ENCODE data around the gene TAB2. TPM values are rescaled to one million over a fixed set of nuclear protein-coding genes. Genes with fewer than 3 reads are reported as not detected.

TAB2 gene
- total and polyA plus RNA-seq, 8 donors, result 49.3 to 103 (median 86.5) TPM

DNA sequence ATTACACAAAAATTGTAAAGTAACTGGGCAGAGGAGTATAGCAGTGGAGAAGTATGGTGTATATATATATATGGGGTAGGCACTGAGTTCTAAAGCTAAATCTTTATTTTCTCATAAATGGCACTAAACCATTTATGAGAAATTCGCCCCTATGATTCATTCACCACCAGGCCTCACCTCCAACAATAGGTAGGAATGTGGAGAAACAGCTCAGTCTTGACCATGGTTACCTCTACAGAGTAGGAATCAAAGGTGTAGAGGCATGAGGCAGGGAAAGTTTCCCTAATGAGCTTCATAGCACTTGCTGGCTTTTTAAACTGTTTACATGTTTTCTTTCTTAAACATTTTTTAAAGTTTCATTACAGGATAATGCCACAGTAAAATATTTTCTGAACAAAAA lies 45.6 kb downstream of the TAB2 start:
- peaks cover 0 to 38% of the 10 kb centered on the region in 2 donors for H3K4me1 ChIP-seq
- TF ChIP-seq, protein P1, sequence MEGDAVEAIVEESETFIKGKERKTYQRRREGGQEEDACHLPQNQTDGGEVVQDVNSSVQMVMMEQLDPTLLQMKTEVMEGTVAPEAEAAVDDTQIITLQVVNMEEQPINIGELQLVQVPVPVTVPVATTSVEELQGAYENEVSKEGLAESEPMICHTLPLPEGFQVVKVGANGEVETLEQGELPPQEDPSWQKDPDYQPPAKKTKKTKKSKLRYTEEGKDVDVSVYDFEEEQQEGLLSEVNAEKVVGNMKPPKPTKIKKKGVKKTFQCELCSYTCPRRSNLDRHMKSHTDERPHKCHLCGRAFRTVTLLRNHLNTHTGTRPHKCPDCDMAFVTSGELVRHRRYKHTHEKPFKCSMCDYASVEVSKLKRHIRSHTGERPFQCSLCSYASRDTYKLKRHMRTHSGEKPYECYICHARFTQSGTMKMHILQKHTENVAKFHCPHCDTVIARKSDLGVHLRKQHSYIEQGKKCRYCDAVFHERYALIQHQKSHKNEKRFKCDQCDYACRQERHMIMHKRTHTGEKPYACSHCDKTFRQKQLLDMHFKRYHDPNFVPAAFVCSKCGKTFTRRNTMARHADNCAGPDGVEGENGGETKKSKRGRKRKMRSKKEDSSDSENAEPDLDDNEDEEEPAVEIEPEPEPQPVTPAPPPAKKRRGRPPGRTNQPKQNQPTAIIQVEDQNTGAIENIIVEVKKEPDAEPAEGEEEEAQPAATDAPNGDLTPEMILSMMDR (IDR thresholded peaks at IDR 0.05), result no peak
- intact Hi-C loops (cut with DNase I), result no loop called here
- H3K4me3 ChIP-seq, result no peak overlapping the region
- no peaks in the 10 kb centered on the region for H3K9me3 ChIP-seq
- no peaks in the 10 kb centered on the region for H3K27me3 ChIP-seq
- H3K36me3 ChIP-seq, result no peaks in the 10 kb centered on the region
- DNase-seq (no peak), ATAC-seq (no peak)
- no peak overlapping the region for H3K27ac ChIP-seq

DNA sequence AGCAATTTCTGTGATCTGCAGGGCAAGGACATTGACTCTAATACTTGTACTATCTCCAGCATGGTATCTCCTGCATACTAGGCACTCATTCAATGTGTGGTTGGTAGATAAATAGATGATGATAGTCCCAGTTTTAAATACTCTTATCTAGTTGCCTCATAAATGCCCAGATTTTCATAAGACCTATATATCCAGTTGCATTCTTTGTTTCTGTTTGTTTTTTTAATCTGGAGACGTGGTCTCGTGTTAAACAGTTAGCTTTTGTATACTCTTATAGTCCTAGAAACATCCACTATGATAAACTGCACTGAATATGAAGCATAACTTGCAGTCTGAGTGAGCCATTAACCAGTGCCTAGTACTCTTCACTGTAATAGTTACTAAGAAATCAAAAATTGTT lies 47.0 kb downstream of the TAB2 start:
- Histone ChIP-seq H3K27ac (no peak overlapping the region), H3K9me3 (no peaks in the 10 kb centered on the region), H3K36me3 (no peaks in the 10 kb centered on the region), H3K4me1 (peaks cover 0 to 31% of the 10 kb centered on the region in 2 donors), H3K4me3 (no peak overlapping the region), H3K27me3 (no peaks in the 10 kb centered on the region)
- ATAC-seq, result peak; percentile 36
- intact Hi-C loops (cut with DNase I), result no loop called here
- no peak for DNase-seq
- TF ChIP-seq, protein P1 (IDR thresholded peaks at IDR 0.05), result no peak

DNA sequence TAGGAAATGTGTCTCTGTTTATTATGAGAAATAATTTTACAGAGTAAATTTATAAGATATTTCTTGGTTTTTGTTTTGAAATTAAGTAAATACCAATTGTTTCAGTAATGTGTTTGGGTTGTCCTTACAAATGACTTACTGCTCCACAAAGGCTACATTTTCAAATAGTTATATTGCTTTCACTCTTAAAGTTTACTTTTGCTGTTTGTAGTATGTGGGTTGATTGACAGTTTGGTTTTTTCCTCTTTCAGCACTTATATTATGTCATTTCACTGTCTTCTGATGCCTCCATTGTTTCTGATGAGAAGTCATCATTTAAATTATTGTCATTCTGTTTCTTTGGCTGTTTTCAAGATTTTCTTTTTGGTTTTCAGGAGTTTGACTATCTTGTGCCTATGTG lies 47.7 kb downstream of the TAB2 start:
- ATAC-seq, result no peak
- no peak overlapping the region for H3K4me3 ChIP-seq
- intact Hi-C loops (cut with DNase I), result no loop called here
- H3K27ac ChIP-seq, result no peak overlapping the region
- TF ChIP-seq, protein P1 (IDR thresholded peaks at IDR 0.05), result no peak
- no peaks in the 10 kb centered on the region for H3K27me3 ChIP-seq
- H3K9me3 ChIP-seq, result no peaks in the 10 kb centered on the region
- peaks cover 0 to 24% of the 10 kb centered on the region in 2 donors for H3K4me1 ChIP-seq
- DNase-seq, result no peak
- H3K36me3 ChIP-seq, result no peaks in the 10 kb centered on the region

DNA sequence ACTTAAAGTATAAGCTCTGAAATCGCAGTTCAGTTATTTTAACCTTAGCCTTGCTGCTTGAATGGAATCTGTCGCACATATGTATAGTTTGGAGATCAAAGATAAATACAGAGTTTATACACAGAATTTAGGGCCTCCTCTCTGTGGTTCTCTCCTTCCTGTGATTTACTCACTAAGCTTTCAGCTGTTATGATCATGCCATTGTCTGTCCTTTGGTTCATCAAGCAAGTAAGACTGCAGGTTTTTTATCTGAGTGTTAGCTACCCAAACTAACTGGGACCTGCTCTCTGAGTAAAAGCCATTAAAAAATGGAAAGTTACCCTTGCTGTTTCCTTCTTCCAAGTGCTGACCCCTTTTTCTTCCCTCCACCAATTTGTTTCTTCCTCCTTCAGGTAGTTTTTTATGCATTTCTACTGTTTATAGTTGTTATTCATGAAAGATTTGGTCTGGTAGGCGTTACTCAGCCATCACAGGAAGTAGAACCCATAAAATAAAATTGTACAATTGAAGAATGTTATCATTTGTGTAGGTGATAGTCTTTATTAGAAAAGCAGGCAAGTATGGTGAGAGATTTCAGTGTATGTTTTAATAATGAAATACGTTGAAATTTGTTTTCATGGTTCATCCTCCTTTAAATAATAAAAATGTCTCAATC lies 48.9 kb downstream of the TAB2 start:
- TF ChIP-seq, protein P1 (IDR thresholded peaks at IDR 0.05), result no peak
- intact Hi-C loops (cut with DNase I), result no loop called here
- Histone ChIP-seq H3K27ac (no peak overlapping the region), H3K36me3 (no peaks in the 10 kb centered on the region), H3K27me3 (no peaks in the 10 kb centered on the region), H3K9me3 (no peaks in the 10 kb centered on the region), H3K4me1 (peaks cover 0 to 27% of the 10 kb centered on the region in 2 donors), H3K4me3 (no peak overlapping the region)
- ATAC-seq, result no peak
- no peak for DNase-seq

DNA sequence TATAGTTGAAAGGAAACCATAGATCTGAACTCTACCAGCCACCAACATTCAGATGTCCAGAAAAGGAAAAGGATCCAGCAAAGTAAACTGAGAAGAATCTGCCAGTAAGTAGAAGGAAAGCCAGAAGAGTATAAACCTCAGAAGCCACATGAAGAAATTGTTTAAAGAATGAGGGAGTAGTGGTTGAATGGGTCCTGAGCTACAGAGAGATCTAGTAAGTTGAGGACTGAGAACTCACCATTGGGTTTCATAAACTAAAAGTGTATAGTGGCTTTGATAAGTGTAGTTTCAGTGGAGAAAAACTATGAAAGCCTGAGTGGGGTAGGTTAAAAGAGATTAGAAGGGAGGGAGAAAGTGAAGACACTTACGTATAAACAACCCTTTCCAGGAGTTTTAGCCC lies 50.6 kb downstream of the TAB2 start:
- TF ChIP-seq, protein P1 (IDR thresholded peaks at IDR 0.05), result no peak
- DNase-seq (no peak), ATAC-seq (no peak)
- no peak overlapping the region for H3K4me3 ChIP-seq
- H3K4me1 ChIP-seq, result peaks cover 0 to 38% of the 10 kb centered on the region in 2 donors
- H3K36me3 ChIP-seq, result no peaks in the 10 kb centered on the region
- H3K27me3 ChIP-seq, result no peaks in the 10 kb centered on the region
- no peak overlapping the region for H3K27ac ChIP-seq
- no peaks in the 10 kb centered on the region for H3K9me3 ChIP-seq
- intact Hi-C loops (cut with DNase I), result no loop called here

Data from left lung (tissue), 10 donors.